ENCODE results near the gene TUSC2.
"Not testable (repeated sequence)": the region's sequence is repeated elsewhere in the genome, so short reads cannot be mapped to it uniquely, and the experiment has no call there.

TUSC2 gene

DNA sequence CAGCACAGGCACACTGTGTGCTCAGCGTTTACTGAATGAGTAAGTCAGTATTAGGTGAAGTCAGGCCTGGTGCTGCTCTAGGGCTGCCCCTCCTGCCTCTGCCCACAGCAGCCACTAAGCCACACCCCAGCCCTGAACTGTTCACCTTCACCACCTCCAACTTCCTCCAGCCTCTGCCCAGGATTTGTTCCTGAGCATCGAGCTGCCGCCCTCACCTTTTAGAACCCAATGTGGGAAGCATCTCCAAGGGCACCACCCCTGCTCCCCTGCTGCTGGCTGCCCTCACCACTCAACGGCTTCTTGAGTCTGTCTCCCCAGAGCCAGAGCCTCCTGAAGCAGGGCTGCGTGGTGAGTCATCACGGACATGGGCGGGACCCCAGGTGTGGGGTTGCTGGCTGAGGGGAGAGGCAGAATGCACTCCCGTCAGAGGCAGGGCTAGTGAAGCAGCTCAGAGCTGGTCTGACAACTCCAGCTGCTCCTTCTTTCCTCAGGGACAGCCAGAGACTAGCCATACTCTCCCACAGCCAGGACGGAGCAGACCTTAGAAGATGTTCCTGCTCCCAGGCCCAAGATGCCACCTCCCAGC is 11.3 kb downstream of the TUSC2 start:
- peak; percentile 73 for DNase-seq

DNA sequence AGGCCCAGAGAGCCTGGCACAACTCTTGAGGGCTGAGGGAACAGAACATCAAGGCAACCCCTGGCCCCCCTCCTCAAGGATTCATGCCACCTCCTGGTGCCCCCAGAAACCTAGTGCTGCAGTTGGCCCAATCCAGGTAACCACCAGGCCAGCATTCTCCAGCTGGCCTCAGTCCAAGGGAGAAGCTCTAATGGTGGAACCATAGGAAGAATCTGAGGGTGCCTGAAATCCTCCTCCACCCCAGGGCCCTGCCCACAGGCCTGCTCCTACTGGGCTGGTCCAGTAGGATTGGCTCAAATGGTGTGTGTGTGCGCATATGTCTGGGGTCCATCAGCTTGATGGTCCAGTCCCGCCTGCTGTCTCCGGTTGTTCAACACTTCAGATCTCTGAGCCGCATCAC is 13.2 kb downstream of the TUSC2 start:
- no peak for DNase-seq

DNA sequence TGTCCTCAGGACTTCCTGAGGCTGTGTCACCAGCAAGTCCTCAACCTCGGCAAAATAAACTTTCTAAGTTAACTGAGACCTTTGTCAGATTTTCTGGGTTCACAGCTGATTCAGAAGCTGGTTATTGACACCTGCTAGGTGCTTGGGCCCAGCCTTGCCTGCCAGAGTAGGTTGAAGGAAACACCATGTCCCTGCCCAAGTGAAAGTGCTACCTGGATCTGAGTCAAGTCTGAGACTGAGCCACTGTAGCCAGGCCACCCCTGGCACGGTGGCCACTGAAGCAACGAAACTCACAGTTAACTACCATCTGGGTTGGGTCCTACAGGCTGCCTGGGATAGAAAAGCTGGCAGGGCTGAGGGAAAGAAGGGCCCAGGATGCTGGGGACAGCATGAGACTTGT is 13.7 kb downstream of the TUSC2 start:
- no peak for DNase-seq

DNA sequence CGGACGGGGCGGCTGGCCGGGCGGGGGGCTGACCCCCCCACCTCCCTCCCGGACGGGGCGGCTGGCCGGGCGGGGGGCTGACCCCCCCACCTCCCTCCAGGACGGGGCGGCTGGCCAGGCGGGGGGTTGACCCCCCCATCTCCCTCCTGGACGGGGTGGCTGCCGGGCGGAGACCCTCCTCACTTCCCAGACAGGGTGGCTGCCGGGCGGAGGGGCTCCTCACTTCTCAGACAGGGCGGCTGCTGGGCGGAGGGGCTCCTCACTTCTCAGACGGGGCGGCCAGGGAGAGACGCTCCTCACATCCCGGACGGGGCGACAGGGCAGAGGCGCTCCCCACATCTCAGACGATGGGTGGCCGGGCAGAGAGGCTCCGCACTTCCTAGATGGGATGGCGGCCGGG is 16.0 kb downstream of the TUSC2 start:
- DNase-seq = not testable (repeated sequence)

DNA sequence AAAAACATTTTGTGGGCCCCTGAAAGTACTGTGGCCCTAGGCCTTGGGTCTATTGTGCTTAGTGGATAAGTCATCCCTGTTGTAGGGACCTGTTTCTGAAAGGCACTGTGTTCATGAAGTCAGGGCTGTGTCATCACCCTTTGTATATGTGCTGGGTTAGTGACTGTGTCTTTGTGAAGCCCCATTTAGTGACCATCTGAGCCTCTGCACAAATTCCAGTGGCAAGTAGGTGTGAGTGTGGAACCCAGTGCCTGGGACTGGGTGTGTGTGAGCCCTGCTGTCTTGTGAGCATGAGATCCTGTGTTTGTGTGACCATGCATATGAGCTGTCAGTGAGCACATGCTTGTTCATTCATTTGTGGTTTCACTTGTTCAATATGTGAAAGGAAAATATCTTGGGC is 23.4 kb downstream of the TUSC2 start:
- no peak for DNase-seq

DNA sequence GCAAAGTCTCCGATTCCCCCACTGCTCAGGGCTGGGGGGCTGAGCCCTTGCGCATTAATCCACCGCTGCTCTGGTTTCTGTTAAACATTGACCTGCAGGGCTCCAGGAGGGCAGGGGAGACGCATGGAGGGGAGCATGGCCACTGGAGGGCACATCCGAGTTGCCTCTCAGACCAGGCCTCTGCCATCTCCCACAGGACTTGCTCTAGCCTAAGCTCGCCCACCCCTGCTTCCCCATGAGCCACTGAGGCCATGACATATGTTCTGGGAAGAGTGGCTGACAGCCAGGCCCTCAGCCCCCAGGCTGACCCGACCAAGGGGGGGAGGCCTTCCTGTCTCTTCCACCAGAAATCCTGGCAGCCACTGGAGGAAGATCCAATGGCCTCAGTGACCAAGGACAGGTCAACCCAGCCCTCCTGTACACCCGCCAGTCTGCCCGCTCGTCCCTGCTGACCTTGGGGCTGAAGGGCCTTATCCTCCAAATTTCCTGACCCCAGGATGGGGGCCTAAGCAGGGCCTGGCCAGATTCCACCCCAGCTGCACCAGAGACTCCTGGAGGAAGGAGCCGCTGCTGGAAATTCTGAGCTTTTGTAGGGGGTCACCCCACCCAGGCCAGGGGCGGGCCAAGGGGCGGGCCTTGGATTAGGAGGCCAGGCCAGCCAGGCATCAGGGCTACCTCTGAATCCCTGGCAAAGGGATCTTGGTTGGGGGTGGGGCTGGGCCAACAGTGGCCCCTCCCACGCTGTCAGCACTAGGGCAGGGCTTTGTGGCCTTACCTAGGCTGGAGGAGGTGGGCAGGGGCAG is 24.8 kb downstream of the TUSC2 start, which contains the start of gene HYAL1:
Gene HYAL1 (minus strand): TSS at position 562 of the 803 bp plus-strand sequence. CDS start 618 bp downstream, outside the sequence.
- no peak for DNase-seq

DNA sequence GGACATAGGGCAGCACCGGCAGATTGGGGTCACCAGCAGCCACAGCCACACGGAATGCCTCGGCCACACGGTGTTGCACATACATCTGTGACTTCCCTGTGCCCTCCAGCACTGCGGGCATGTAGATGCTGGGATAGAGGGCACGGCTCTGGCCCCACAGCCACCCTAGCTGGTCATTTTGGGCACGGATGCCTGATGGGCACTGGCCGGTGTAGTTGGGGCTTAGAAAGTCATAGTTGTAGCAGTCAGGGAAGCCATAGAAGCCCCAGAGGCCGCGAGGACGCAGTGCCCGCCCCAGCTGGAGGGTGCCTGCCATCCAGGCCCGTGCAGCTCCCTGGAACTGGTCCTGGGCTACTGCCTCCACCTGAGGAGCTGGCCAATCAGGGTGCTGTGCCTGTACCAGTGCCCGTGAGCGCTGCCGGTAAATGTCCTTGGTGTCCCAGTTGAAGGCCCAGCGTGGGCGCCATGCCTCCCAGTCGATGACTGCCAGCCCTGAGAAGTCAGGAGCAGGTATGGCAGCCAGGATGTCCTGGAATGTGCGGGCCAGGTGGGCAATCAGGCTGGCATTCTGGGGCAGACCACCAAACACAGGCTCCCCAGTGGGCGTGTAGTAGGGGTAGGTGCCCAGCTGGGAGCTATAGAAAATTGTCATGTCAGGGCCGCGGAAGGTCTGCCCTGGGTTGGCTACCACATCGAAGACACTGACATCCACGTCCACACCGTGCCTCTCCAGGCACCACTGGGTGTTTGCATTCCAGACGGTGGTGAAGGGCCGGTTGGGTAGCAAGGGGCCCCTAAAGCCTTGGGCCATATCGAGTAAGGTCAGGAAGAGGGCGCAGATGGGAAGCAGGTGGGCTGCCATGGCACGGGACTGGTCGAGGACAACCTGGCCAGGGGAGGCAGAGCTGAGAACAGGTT is 25.7 kb downstream of the TUSC2 start:
- no peak for DNase-seq

DNA sequence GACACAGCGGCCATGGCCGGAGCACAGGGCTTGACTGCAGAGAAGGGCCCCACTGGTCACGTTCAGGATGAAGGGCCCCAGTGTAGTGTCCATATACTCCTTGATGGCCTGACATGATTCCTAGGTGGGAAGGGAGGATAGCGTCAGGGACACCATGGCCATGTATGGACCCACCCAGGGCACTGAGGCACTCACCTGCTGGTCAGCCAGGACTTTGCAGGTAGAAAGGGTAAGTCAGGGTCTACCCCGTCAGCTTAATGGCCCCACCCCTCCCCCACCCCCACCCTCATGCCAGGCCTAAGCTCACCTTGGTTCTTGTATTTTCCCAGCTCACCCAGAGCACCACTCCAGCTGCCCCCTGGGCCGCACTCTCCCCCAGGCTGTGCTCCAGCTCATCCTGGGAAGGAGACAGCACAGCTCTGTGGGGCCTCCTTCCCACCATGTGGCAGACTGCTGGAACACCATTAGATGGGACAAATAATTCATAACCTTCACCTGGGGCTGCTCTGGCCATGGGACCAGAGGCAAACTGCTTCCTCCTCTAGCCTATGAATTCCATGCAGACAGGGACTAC is 27.3 kb downstream of the TUSC2 start:
- DNase-seq = no peak

DNA sequence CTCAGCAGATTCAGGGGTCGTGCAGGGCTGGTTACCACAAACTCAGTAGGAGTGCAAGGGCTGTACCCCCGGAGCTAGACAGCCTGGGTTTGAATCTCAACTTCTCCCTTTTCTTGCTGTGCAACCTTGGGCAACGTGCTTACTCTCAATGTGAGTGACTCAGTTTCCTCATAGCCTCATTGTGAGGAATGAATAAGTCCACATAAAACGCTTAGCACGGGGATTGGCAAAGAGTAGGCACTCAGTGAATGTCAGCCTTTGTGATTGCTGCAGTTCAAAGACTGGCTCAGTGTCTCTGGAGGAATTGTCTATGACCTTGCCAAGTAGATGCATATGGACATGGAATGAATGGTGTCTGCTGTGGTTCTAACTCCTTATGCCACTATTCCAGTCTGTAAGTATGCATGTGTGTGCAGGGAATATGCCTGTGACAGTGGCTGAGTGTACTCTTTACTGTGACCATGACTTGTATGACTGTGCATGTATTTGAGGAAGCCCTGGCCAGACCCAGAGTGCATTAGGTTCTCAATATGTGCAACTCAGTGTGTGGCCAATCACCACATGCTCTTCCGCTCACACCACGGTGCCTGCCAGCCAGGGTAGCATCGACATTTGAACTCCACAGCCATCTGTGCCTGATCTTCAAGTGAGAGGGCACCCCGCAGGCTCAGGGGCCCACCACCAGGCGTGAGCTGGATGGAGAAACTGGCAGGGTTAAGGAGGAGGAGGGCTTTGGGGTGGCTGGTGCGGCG is 27.9 kb downstream of the TUSC2 start:
- DNase-seq = no peak

DNA sequence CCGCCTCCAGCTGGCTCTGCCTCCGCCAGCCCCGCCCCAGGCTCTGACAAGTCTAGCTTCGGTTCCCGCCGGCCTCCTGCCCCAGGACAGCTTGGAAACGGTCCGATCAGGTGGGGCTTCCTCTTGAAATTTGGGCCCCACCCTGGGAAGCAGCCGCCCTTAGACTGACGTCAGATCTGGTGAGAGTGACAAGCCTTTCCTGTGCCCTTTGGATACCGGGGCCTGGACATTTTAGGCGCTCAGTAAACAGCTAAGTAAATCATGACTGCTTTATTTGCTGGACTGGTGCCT is 28.4 kb downstream of the TUSC2 start:
- no peak for DNase-seq

DNA sequence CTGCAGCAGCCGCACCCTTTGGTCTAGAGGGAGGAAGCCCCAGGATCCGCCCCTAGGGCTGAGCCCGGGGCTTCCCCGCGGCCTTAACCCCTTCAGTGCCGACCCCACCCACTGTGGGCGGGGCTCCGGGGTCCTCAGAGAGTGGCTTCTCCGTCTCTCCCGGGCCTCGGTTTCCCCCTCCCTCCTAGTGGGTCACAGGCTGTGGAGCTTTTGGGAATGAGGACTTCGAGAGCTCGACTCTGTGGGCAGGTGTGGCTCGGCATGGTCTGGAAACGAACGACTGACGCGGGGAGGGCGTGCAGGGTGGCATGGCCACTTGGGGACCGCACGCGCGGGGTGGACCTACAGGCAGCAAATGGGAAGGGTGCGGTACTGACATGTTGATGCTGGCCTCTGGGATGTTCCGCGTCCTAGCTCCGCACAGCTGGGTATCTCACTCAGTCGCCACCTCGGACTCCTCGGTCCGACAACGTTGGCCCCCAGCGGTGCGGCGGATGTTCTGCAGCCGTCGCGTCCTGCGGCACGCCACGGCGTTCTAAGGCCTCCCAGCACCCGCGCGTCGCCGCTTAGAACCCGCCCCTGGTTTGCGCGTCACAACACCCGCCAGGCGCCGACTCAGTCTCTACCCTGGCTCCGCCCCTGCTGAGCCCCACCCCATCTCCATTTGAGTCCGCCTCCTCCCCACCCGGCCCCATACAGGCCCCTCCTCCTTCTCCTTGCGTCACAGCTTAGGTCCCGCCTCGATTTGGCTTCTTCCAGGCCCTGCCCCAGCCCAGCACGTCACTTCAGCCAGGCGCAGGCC is 29.0 kb downstream of the TUSC2 start, which contains the start of the genes HYAL3 and NAA80:
Gene HYAL3 (minus strand): TSS at position 570 of the 802 bp plus-strand sequence. CDS start 3,803 bp downstream, outside the sequence.
Gene NAA80 (minus strand): TSS at position 570 of the 802 bp plus-strand sequence. CDS start 1,942 bp downstream, outside the sequence.
- peak; percentile 100 for DNase-seq

DNA sequence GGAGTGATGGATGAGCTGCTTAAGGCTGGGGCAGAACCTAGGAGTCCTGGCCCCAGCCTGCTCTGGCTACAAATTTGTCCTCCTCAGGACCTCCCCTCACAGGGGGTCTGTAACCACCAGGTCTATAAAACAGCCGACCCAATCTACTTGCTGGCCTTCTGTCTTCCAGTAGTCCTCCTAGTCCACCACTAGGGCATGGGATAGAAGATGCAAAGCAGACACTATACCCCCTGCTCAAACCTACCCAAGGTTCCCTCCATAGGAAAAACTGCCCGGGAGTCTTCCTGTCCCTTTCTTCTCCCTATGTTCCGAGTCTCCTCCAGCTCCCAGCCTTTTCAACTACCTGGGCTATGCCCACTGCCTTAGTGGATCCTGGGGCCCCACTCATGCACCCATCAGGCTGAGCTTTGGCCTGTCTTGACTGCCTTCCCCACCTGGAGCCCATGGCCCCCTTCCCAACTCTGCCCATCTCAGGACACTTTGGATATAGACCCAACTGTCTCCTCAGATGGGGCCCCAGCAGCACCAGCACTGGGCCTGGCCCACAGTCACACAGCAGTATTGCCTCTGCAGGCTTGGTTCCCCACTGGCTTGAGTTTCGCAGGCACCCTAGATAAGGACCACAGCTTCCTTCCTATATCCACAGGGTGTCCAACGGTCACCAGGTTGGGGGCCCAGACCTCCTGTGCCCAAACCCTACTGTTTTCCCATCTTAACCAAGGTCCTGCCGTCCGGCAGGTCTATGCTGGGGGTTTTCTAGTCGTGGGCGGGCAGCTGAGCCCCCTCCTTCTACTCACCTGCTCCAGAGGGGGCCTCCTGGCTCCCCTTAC is 29.9 kb downstream of the TUSC2 start:
- no peak for DNase-seq

DNA sequence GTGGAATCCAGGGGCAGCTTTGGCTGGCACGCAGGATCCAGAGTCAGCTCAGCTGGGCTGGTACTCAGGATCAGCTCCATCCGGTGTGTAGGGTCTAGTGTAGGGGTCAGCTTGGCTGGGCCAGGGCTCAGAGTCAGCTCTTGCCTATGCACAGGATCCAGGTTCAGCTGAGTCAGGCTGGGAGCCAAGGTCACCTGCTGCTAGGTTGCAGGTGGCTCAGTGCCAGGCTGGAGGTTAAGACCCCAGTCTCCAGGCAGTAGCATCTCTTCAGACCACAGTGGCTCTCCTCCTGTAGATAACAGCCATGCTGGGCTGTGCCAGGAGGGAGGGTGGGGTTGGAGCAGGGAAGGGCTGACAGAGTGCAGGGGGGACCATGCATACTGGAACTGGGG is 30.6 kb downstream of the TUSC2 start:
- DNase-seq = no peak

DNA sequence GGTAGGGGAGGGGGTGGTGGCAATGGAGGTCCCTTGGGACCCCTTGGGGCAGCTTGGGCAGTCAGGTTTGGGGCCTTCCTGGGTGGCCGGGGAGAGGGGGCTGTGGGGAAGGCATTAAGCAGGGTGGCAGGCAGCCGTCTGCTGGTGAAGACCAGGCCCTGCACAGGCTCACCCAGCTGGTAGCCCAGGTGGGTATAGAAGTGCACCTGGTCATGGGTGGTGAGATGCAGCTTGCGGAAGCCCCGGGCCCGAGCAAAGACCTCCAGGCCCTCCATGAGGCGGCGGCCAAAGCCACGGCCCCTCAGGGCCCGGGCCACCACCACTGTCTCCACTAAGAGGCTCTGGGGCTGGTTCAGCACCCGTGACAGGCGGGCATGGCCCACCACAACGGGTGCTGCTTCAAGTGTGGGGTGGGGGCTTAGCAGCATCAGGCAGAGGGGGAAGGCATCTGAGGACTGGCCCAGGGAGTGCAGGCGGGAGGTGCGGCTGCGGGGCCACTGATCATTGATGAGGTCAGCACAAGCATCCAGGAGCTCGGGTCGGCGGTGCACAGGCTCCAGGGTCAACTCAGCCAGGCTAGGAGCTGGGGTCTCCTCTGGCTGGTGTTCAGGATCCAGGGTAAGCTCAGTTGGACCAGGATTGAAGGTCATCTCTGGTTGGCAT is 31.2 kb downstream of the TUSC2 start:
- DNase-seq = no peak

DNA sequence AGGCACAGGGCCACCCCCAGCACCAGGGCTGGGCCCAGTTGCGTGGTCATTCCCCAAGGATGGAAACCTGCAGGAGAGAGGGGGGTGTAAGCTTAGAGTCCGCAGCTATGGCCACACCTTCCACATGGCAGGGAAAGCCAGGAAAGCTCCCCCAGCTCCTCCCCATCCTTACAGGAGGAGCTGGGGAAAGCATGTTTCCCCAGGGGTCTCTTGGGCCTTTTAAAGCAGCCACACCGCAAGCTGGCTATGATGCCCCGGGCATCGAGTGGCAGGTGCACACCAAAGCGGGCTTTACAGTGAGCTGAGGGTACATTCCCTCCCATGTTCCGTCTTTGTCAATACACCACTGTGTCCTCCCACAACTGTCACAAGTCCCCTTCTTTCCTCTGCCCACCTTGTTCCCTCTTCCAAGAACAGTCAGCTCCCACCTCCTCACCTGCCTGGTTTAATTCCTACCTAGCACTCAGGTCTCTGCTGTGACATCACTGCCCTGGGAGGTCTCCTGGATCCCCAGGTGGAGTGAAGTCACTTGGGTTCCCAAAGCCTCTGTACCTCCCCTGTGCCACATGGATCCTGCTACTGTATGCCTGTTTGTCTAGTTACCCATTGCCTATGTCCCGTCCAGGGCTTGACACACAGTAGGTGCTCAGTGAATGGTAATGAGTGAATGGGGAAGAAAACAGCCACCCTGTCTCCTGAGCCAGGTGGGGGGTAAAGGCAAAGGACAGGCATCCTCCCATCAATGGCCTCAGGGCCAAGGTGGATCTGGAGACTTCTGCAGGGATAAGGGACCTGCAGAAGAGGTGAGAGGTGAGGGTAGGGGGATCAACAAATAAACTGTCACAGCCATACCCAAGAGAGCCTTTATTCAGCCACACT is 32.2 kb downstream of the TUSC2 start:
- no peak for DNase-seq

DNA sequence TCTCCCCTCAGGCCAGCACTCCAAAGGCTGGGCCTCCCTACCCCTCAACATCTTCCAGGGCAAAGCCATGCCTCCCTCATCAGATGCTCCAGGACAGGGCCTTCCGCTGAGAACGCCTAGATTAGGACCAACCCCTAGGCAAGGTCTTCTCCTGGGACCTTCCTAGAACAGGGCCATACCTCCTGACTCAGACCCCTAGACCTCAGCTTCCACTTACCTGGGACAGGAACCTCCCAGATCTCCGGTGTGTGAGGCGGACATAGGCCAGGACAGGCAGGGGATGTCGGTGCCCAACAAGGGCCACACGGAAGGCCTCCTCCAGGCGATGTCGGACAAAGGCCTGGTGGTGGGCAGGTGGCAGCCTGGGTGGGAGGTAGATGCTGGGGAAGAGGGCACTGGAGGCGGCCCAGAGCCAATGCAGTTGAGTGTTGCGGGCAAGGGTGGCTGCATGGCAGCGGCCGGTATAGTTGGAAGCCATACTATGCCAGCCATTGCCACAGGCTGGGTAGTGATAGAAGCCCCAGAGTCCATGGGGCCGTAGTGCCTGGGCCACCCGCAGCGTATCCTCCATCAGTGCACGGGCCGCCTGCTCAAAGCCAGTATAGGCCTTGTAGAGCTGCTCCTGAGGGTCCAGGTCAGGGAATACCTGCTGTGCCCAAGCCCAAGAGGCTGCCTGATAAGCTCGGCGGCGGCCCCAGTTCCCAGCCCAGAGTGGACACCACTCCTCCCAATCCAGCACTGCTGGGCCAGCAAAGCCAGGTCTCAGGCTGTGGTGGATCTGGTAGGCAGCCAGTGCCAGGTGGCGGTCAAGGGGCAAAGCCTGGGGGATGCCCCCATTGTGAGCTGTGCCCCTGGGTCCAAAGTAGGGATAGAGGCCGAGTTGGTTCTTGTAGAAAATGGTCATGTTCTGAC is 33.3 kb downstream of the TUSC2 start:
- no peak for DNase-seq

DNA sequence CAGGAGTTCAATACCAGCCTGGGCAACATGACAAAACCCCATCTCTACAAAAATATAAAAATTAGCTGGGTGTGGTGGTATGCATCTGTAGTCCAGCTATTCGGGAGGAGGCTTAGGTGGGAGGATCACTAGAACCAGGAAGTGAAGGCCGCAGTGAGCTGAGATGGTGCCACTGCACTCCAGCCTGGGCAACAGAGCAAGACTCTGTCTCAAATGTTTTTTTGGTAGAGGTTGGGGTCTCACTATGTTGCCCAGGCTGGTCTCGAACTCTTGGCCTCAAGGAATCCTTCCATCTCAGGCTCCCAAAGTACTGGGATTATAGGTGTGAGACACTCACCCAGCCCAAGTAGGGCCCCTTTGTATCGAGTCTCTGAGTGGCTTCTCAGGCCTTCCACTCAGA is 33.9 kb downstream of the TUSC2 start:
- no peak for DNase-seq
